NCI-H510A treated with DMSO at 0.1 percent for 48 hours (cell line): Measurements from ENCODE around the gene RIPOR2.
"Not testable (repeated sequence)": the region's sequence is repeated elsewhere in the genome, so short reads cannot be mapped to it uniquely, and the experiment has no call there.

Experiments used
- DNase-seq: peaks from one replicate; lab custom pipeline; 2025; lab: John Stamatoyannopoulos, UW

RIPOR2 gene

GRCh38 chr6:24957199-24957598 lies 21.4 kb upstream of the RIPOR2 start:
- no peak for DNase-seq

GRCh38 chr6:24953726-24954125 lies 18.0 kb upstream of the RIPOR2 start:
- no peak for DNase-seq

- DNase-seq = no peak
These were observed 16.1 kb upstream of the RIPOR2 start for GRCh38 chr6:24951811-24952299.

GRCh38 chr6:24950218-24950941 lies 14.6 kb upstream of the RIPOR2 start:
- no peak for DNase-seq

- DNase-seq = no peak
These were observed 13.3 kb upstream of the RIPOR2 start for GRCh38 chr6:24949020-24949569.

- DNase-seq = not testable (repeated sequence)
These were observed 12.5 kb upstream of the RIPOR2 start for GRCh38 chr6:24948261-24948660.

- DNase-seq = no peak
These were observed 11.9 kb upstream of the RIPOR2 start for GRCh38 chr6:24947636-24948035.

GRCh38 chr6:24945054-24945453 lies 9.3 kb upstream of the RIPOR2 start:
- DNase-seq = no peak

GRCh38 chr6:24943774-24944173 lies 8.0 kb upstream of the RIPOR2 start:
- DNase-seq = no peak

GRCh38 chr6:24940311-24940917 lies 4.7 kb upstream of the RIPOR2 start:
- DNase-seq = no peak

GRCh38 chr6:24936641-24937317 lies 1.0 kb upstream of the RIPOR2 start:
- no peak for DNase-seq

- no peak for DNase-seq
These were observed 1.8 kb downstream of the RIPOR2 start for GRCh38 chr6:24933868-24934401.

GRCh38 chr6:24933266-24933665 lies 2.5 kb downstream of the RIPOR2 start:
- DNase-seq = no peak

GRCh38 chr6:24932832-24933231 lies 2.9 kb downstream of the RIPOR2 start:
- DNase-seq = no peak

- DNase-seq = no peak
These were observed 3.8 kb downstream of the RIPOR2 start for GRCh38 chr6:24931718-24932691.

- DNase-seq = no peak
These were observed 4.5 kb downstream of the RIPOR2 start for GRCh38 chr6:24931296-24931695.

GRCh38 chr6:24930431-24930871 lies 5.3 kb downstream of the RIPOR2 start:
- no peak for DNase-seq

GRCh38 chr6:24929242-24929641 lies 6.5 kb downstream of the RIPOR2 start:
- no peak for DNase-seq

- DNase-seq = no peak
These were observed 7.6 kb downstream of the RIPOR2 start for GRCh38 chr6:24927985-24928745.

GRCh38 chr6:24927277-24927955 lies 8.3 kb downstream of the RIPOR2 start:
- no peak for DNase-seq
